Activated B cell treated with CpG ODN at 0.5 μM for 24 hours (primary cell): Measurements from ENCODE around the gene ARHGAP36. TPM values are rescaled to one million over a fixed set of nuclear protein-coding genes. Genes with fewer than 3 reads are reported as not detected.

Experiments
- total RNA-seq: library from RNA; stranded (reverse); gene quantifications from 2 replicates; pipeline ENCODE4 v1.2.3, GENCODE V29; 2022

Gene ARHGAP36
- total RNA-seq, 1 donor from 2014 or later, result not detected

Other genes starting within 250 kb of the ARHGAP36 start
- 15.9 and 16.2 TPM in 2 replicates for gene ENOX2, start 155.1 kb upstream of the ARHGAP36 start, total RNA-seq
- not detected in 2 replicates for gene IGSF1, start 231.0 kb downstream of the ARHGAP36 start, total RNA-seq